H1 (cell line): ENCODE measurements around the gene KLHL30. TPM values are rescaled to one million over a fixed set of nuclear protein-coding genes. Genes with fewer than 3 reads are reported as not detected.

Source experiments
- CTCF ChIA-PET: fragments of 300-600 bp; sonication (Branson Sonifier 250); formaldehyde crosslinking; loops from one replicate; lab custom pipeline; 2021; ENCODE audit not compliant: partially characterized antibody; lab: Charles Lee
- POLR2A ChIA-PET: fragments of 300-600 bp; sonication (Branson Sonifier 250); formaldehyde crosslinking; loops from one replicate; lab custom pipeline; 2021; ENCODE audit warnings: inconsistent platforms; ENCODE audit not compliant: partially characterized antibody; lab: Charles Lee
- DNase-seq, 2 experiments: peaks; one replicate each; pipeline versions ENCODE4 v3.0.0 to v3.0.0-alpha.2; 2010 to 2022; ENCODE audit warnings: low spot score in 2 of 2, low read depth in 1 of 2, mixed read lengths in 1 of 2
- FAIRE-seq: peaks from 2 replicates; lab custom pipeline; 2011; peaks lifted over from hg19 to GRCh38; lab: Jason Lieb, UNC
- H2AFZ ChIP-seq: 2 replicates; pipeline ENCODE4 v1.8.1; 2012; ENCODE audit warnings: low read length, inconsistent platforms
- H2AK5ac ChIP-seq: 2 replicates; pipeline ENCODE4 v1.6.1; 2013; ENCODE audit warnings: low read depth, low read length
- H2BK120ac ChIP-seq: replicated peaks from 2 replicates; pipeline ENCODE3; 2013; ENCODE audit warnings: low read depth, low read length, inconsistent platforms
- H2BK12ac ChIP-seq: 2 replicates; pipeline ENCODE4 v1.6.1; 2013; ENCODE audit warnings: low read depth, low read length
- H2BK15ac ChIP-seq: 2 replicates; pipeline ENCODE4 v1.6.1; 2013; ENCODE audit warnings: low read length
- H2BK20ac ChIP-seq: 2 replicates; pipeline ENCODE4 v1.6.1; 2013; ENCODE audit warnings: low read length
- H2BK5ac ChIP-seq: 2 replicates; pipeline ENCODE4 v1.6.1; 2013; ENCODE audit warnings: low read depth, low read length
- H3K14ac ChIP-seq: 2 replicates; pipeline ENCODE4 v1.6.1; 2013; ENCODE audit warnings: inconsistent platforms; ENCODE audit not compliant: insufficient read length
- H3K18ac ChIP-seq: 2 replicates; pipeline ENCODE4 v1.6.1; 2013; ENCODE audit warnings: low read length; ENCODE audit errors: extremely low read depth
- H3K23ac ChIP-seq: 2 replicates; pipeline ENCODE4 v1.6.1; 2013; ENCODE audit warnings: inconsistent platforms; ENCODE audit not compliant: insufficient read length
- H3K23me2 ChIP-seq: 2 replicates; pipeline ENCODE4 v1.6.1; 2013; ENCODE audit warnings: low read depth, low read length
- H3K27ac ChIP-seq: 2 replicates; pipeline ENCODE4 v1.6.1; 2011; ENCODE audit warnings: low read depth, low read length, inconsistent platforms
- H3K27me3 ChIP-seq, 4 experiments: replicated peaks in 1 of 4; 1 replicate in 1 of 4; 2 replicates in 3 of 4; pipeline versions ENCODE4 v1.6.1 to v1.8.1; 2011 to 2013; ENCODE audit warnings: low read length in 3 of 4, mild to moderate bottlenecking in 3 of 4, inconsistent platforms in 2 of 4, mixed read lengths in 2 of 4, moderate library complexity in 1 of 4; ENCODE audit not compliant: control insufficient read depth in 3 of 4, insufficient read depth in 3 of 4; ENCODE audit errors: extremely low read depth in 1 of 4
- H3K36me3 ChIP-seq, 4 experiments: 2 replicates each; pipeline versions ENCODE4 v1.6.1 to v1.8.1; 2011 to 2013; ENCODE audit warnings: mild to moderate bottlenecking in 4 of 4, low read length in 3 of 4, moderate library complexity in 2 of 4, control low read depth in 1 of 4, inconsistent platforms in 1 of 4; ENCODE audit not compliant: insufficient read depth in 4 of 4, control insufficient read depth in 2 of 4
- H3K4ac ChIP-seq: replicated peaks from 2 replicates; pipeline ENCODE3; 2013; ENCODE audit warnings: low read length, low read depth, mixed read lengths, inconsistent platforms; ENCODE audit not compliant: insufficient read length
- H3K4me1 ChIP-seq, 4 experiments: replicated peaks in 1 of 4; 1 replicate in 1 of 4; 2 replicates in 3 of 4; pipeline versions ENCODE4 v1.6.1 to v1.8.1; 2011 to 2013; ENCODE audit warnings: low read length in 3 of 4, inconsistent platforms in 2 of 4, mixed read lengths in 1 of 4; ENCODE audit not compliant: insufficient read depth in 4 of 4, control insufficient read depth in 3 of 4
- H3K4me2 ChIP-seq, 2 experiments: 2 replicates each; pipeline versions ENCODE4 v1.6.1 to v1.8.1; 2011 to 2013; ENCODE audit warnings: low read depth in 2 of 2, low read length in 2 of 2, control low read depth in 1 of 2, inconsistent platforms in 1 of 2, mild to moderate bottlenecking in 1 of 2; ENCODE audit not compliant: insufficient read depth in 1 of 2
- H3K4me3 ChIP-seq, 4 experiments: fragments of 200-600, 300-600 bp in 1 of 4; sonication (generic), shearing (Covaris generic), sonication (Bioruptor Twin) in 1 of 4; 2 replicates each; pipeline versions ENCODE4 v1.5.1 to v1.8.1; 2011 to 2016; ENCODE audit warnings: low read length in 4 of 4, low read depth in 3 of 4, control low read depth in 2 of 4, inconsistent platforms in 2 of 4, mild to moderate bottlenecking in 2 of 4, mixed read lengths in 1 of 4, moderate library complexity in 1 of 4; ENCODE audit not compliant: insufficient read depth in 2 of 4; ENCODE audit errors: extremely low read depth in 1 of 4
- H3K56ac ChIP-seq: replicated peaks from 2 replicates; pipeline ENCODE3; 2013; ENCODE audit warnings: low read depth, mild to moderate bottlenecking, mixed read lengths, low read length, inconsistent platforms; ENCODE audit not compliant: insufficient read length
- H3K79me1 ChIP-seq: 2 replicates; pipeline ENCODE4 v1.6.1; 2013; ENCODE audit warnings: low read depth, low read length, control low read depth
- H3K79me2 ChIP-seq, 2 experiments: 2 replicates each; pipeline versions ENCODE4 v1.6.1 to v1.8.1; 2012 to 2013; ENCODE audit warnings: low read length in 2 of 2, mild to moderate bottlenecking in 2 of 2, inconsistent platforms in 1 of 2; ENCODE audit not compliant: insufficient read depth in 2 of 2, control insufficient read depth in 1 of 2
- H3K9ac ChIP-seq, 4 experiments: replicated peaks in 1 of 4; 1 replicate in 1 of 4; 2 replicates in 3 of 4; pipeline versions ENCODE4 v1.6.1 to v1.8.1; 2011 to 2013; ENCODE audit warnings: low read depth in 3 of 4, low read length in 3 of 4, control low read depth in 2 of 4, mild to moderate bottlenecking in 2 of 4, moderate library complexity in 2 of 4, inconsistent platforms in 1 of 4; ENCODE audit errors: extremely low read depth in 1 of 4
- H3K9me3 ChIP-seq, 2 experiments: 2 replicates each; pipeline versions ENCODE4 v1.6.1 to v1.8.1; 2012 to 2013; ENCODE audit warnings: mild to moderate bottlenecking in 2 of 2, moderate library complexity in 2 of 2, control low read depth in 1 of 2, inconsistent platforms in 1 of 2, low read depth in 1 of 2, low read length in 1 of 2, mixed read lengths in 1 of 2; ENCODE audit not compliant: insufficient read depth in 2 of 2
- H4K20me1 ChIP-seq, 2 experiments: replicated peaks in 1 of 2; 2 replicates each; pipeline versions ENCODE3 to v1.8.1; 2011 to 2013; ENCODE audit warnings: inconsistent platforms in 2 of 2, low read length in 2 of 2, mild to moderate bottlenecking in 1 of 2; ENCODE audit not compliant: insufficient read depth in 2 of 2, control insufficient read depth in 1 of 2
- H4K5ac ChIP-seq: 2 replicates; pipeline ENCODE4 v1.6.1; 2013; ENCODE audit warnings: low read length, low read depth, mixed read lengths, inconsistent platforms; ENCODE audit not compliant: insufficient read length
- H4K8ac ChIP-seq: 2 replicates; pipeline ENCODE4 v1.8.0; 2013; ENCODE audit warnings: mild to moderate bottlenecking, moderate library complexity, low read length, inconsistent platforms; ENCODE audit not compliant: insufficient read depth; ENCODE audit errors: extremely low read depth
- H4K91ac ChIP-seq: replicated peaks from 2 replicates; pipeline ENCODE3; 2013; ENCODE audit warnings: low read length, mixed read lengths, inconsistent platforms; ENCODE audit not compliant: insufficient read length
- CHD2 ChIP-seq: IDR thresholded peaks from 2 replicates; pipeline ENCODE4 v1.6.1; 2012; ENCODE audit warnings: low read length, improper control_type of control experiment
- TCF12 ChIP-seq: IDR thresholded peaks from 2 replicates; pipeline ENCODE4 v1.6.1; 2011; ENCODE audit warnings: low read depth, mild to moderate bottlenecking, low read length
- WGBS, 2 experiments: shearing (Covaris generic) in 1 of 2; methylation state at CpG; one replicate each; pipeline versions ENCODE4 v1.1.6 to v1.1.7; 2013 to 2015; ENCODE audit warnings: low lambda C conversion rate in 2 of 2, mixed read lengths in 2 of 2, inconsistent platforms in 1 of 2, low coverage in 1 of 2, missing lambda C conversion rate in 1 of 2; ENCODE audit not compliant: insufficient replicate concordance in 2 of 2, insufficient coverage in 1 of 2, insufficient read length in 1 of 2; ENCODE audit errors: extremely low coverage in 1 of 2, missing lambda C conversion rate in 1 of 2; 5-methylcytosine and 5-hydroxymethylcytosine counted together
- polyA plus RNA-seq, 7 experiments: library from polyadenylated mRNA; depleted of rRNA in 3 of 7; stranded (reverse) in 5 of 7; unstranded in 2 of 7; fragments of >200 nt in 5 of 7; fragments of 200-250 nt in 2 of 7; gene quantifications; 1 replicate in 5 of 7; 2 replicates in 1 of 7; 4 replicates in 1 of 7; pipeline versions ENCODE4 v1.2.1 to v1.2.3, GENCODE V29; 2011 to 2013; ENCODE audit warnings: missing spikeins in 2 of 7, mixed read lengths in 2 of 7
- total RNA-seq: library from RNA; stranded (reverse); fragmentation: NEBNext Ultra II Directional; extraction: Animal tissue kit (Norgen Biotek cat#: 25700); gene quantifications from 2 replicates; pipeline ENCODE4 v1.2.1, GENCODE V29; 2021

The KLHL30 gene
- total and polyA plus RNA-seq, 2 of the 8 experiments (the other 6 are each of a cell fraction or from before 2014, with no cell fraction given): not detected

- peak overlapping the region; percentile 64 for H2BK120ac ChIP-seq
- H3K56ac ChIP-seq: peak overlapping the region; percentile 69
- no peak overlapping the region for H4K8ac ChIP-seq
- CTCF ChIA-PET: interaction anchor here (1.0 to 5.3 kb wide), 5 partner anchors 12 to 21 kb away, joined by 3 to 41 read pairs (median 4); partner anchors contain the start of gene KLHL30
- no peaks in the 10 kb centered on the region for H3K27me3 ChIP-seq
- no peak for TF ChIP-seq TCF12
- no peak for TF ChIP-seq CHD2
- TF ChIP-seq, all 59 proteins: peak for 0
- no peak overlapping the region for H3K27ac ChIP-seq
- no peak overlapping the region for H3K14ac ChIP-seq
- no peaks in the 10 kb centered on the region for H3K79me2 ChIP-seq
- peaks cover 0 to 14% of the 10 kb centered on the region in 2 experiments for H4K20me1 ChIP-seq
- H3K4ac ChIP-seq: peak overlapping the region; percentile 91
- H3K36me3 ChIP-seq: no peaks in the 10 kb centered on the region; a peak in 1 of 8 replicates
- no peak overlapping the region for H2BK12ac ChIP-seq
- H3K4me1 ChIP-seq: peaks cover 0 to 13% (median 0%) of the 10 kb centered on the region in 4 experiments; a peak in 2 of 7 replicates
- no peak for FAIRE-seq
- H2BK5ac ChIP-seq: no peak overlapping the region
- H2AK5ac ChIP-seq: peak overlapping the region; percentile 69
- peaks cover 15% of the 10 kb centered on the region for H3K23me2 ChIP-seq
- H2BK20ac ChIP-seq: 0 out of 2 replicates have a peak overlapping the region, but pooled peaks have one; percentile 6
- H4K91ac ChIP-seq: peak overlapping the region; percentile 95
- no peak overlapping the region for H3K23ac ChIP-seq
- H2AFZ ChIP-seq: no peak overlapping the region
- WGBS, 2 experiments: 85% methylated on average over 2 of the region's 2 CpGs; no CpG with 5 or more reads in 1 of the 2 experiments
- no peak for DNase-seq
- peak overlapping the region in 1 of 2 experiments; percentile 9; a peak in 1 of 4 replicates for H3K4me2 ChIP-seq
- H3K4me3 ChIP-seq: no peak overlapping the region
- H3K79me1 ChIP-seq: no peaks in the 10 kb centered on the region
- H2BK15ac ChIP-seq: peak overlapping the region; percentile 48
- 0 out of 4 replicates have a peak, but pooled peaks cover 0 to 4% of the 10 kb centered on the region in 2 experiments for H3K9me3 ChIP-seq
- H4K5ac ChIP-seq: no peak overlapping the region
- no peak overlapping the region for H3K9ac ChIP-seq
- POLR2A ChIA-PET: no interaction called here
- H3K18ac ChIP-seq: no peak overlapping the region; the same call in 1 of the 2 replicates
Measured at GRCh38 chr2:238126775-238127164, 11.7 kb upstream of the KLHL30 start.
